ENCODE measurements around the gene FBXO3.

GRCh38 chr11:33775467-33775807 lies 1.1 kb upstream of the FBXO3 start:
- no peak for TF ChIP-seq CTCF (IDR thresholded peaks at IDR 0.05)
- no peak for TF ChIP-seq POLR2A (IDR thresholded peaks at IDR 0.05)
